ENCODE measurements around the gene C2orf72. TPM values are rescaled to one million over a fixed set of nuclear protein-coding genes. Genes with fewer than 3 reads are reported as not detected.

Gene C2orf72
- total and polyA plus RNA-seq, 2 of the 13 experiments (the other 11 are each of a cell fraction or from before 2014, with no cell fraction given), result 147 to 203 TPM

- no peak for TF ChIP-seq ZBTB49 (CRISPR knock-in tag; IDR thresholded peaks at IDR 0.05; ENCODE audit: borderline replicate concordance)
- no peak for TF ChIP-seq MED8 (CRISPR knock-in tag; IDR thresholded peaks at IDR 0.05; ENCODE audit: insufficient replicate concordance)
- no peak for TF ChIP-seq ZSCAN12 (CRISPR knock-in tag; IDR thresholded peaks at IDR 0.05)
- TF ChIP-seq SCMH1 (CRISPR knock-in tag; IDR thresholded peaks at IDR 0.05; ENCODE audit: borderline replicate concordance), result no peak
- TF ChIP-seq MXD3 (CRISPR knock-in tag; IDR thresholded peaks at IDR 0.05), result no peak
- no peak for TF ChIP-seq PRMT3 (CRISPR knock-in tag; IDR thresholded peaks at IDR 0.05; ENCODE audit: borderline replicate concordance, low read depth)
- no peak for TF ChIP-seq ZNF7 (CRISPR knock-in tag; IDR thresholded peaks at IDR 0.05)
- TF ChIP-seq ATM (IDR thresholded peaks at IDR 0.05; ENCODE audit: borderline replicate concordance), result no peak
- no peak for TF ChIP-seq NR1H2 (CRISPR knock-in tag; IDR thresholded peaks at IDR 0.05; ENCODE audit: borderline replicate concordance, low read depth)
- TF ChIP-seq RFX5 (IDR thresholded peaks at IDR 0.05; ENCODE audit: low read depth, low read length), result no peak
- no peak for TF ChIP-seq JARID2 (CRISPR knock-in tag; IDR thresholded peaks at IDR 0.05; ENCODE audit: insufficient replicate concordance)
- no peak for TF ChIP-seq PBX2 (CRISPR knock-in tag; IDR thresholded peaks at IDR 0.05)
- peak; percentile 59; the same call in 1 of the 2 replicates for TF ChIP-seq SALL1 (CRISPR knock-in tag; IDR thresholded peaks at IDR 0.05)
- no peak for TF ChIP-seq ZNF367 (CRISPR knock-in tag; IDR thresholded peaks at IDR 0.05; ENCODE audit: borderline replicate concordance)
- TF ChIP-seq HDAC1 (CRISPR knock-in tag; IDR thresholded peaks at IDR 0.05), result no peak
- TF ChIP-seq ZBTB46 (CRISPR knock-in tag; IDR thresholded peaks at IDR 0.05; ENCODE audit: borderline replicate concordance), result no peak
- no peak for TF ChIP-seq YY1 (IDR thresholded peaks at IDR 0.05; ENCODE audit: insufficient read depth, insufficient replicate concordance, low read depth, low read length)
- TF ChIP-seq RNF2 (conservative IDR thresholded peaks at IDR 0.05; ENCODE audit: low read depth), result no peak
- no peak; the same call in 1 of the 2 replicates for TF ChIP-seq NFKB2 (CRISPR knock-in tag; IDR thresholded peaks at IDR 0.05; ENCODE audit: borderline replicate concordance)
- peak; percentile 32; the same call in 1 of the 2 replicates for TF ChIP-seq TBX2 (CRISPR knock-in tag; IDR thresholded peaks at IDR 0.05; ENCODE audit: borderline replicate concordance)
- TF ChIP-seq, protein P1, sequence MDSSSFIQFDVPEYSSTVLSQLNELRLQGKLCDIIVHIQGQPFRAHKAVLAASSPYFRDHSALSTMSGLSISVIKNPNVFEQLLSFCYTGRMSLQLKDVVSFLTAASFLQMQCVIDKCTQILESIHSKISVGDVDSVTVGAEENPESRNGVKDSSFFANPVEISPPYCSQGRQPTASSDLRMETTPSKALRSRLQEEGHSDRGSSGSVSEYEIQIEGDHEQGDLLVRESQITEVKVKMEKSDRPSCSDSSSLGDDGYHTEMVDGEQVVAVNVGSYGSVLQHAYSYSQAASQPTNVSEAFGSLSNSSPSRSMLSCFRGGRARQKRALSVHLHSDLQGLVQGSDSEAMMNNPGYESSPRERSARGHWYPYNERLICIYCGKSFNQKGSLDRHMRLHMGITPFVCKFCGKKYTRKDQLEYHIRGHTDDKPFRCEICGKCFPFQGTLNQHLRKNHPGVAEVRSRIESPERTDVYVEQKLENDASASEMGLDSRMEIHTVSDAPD (CRISPR knock-in tag; IDR thresholded peaks at IDR 0.05), result no peak
These were observed 3.9 kb upstream of the C2orf72 start (continued) for GRCh38 chr2:231033147-231034132.

All from HepG2 (cell line).